Measurements from ENCODE around the gene SYNGAP1.

Gene SYNGAP1

GRCh38 chr6:33443025-33443424 is 23.2 kb downstream of the SYNGAP1 start:
- H3K9ac ChIP-seq (ENCODE audit: insufficient read length, low read depth) = no peak overlapping the region
- no peak overlapping the region for H3K4me3 ChIP-seq (ENCODE audit: insufficient read length, low read depth)
- H3K27me3 ChIP-seq (ENCODE audit: insufficient read depth, insufficient read length) = no peaks in the 10 kb centered on the region
- H3K4me1 ChIP-seq (ENCODE audit: insufficient read depth, insufficient read length) = no peaks in the 10 kb centered on the region
- H3K36me3 ChIP-seq (ENCODE audit: insufficient read depth, insufficient read length, low read length) = peaks cover 88% of the 10 kb centered on the region
- DNase-seq (ENCODE audit: low read depth, low spot score) = no peak
- TF ChIP-seq ZNF274 (IDR thresholded peaks at IDR 0.05; ENCODE audit: low read depth, low read length) = no peak
- no peak for TF ChIP-seq YY1 (IDR thresholded peaks at IDR 0.05; ENCODE audit: insufficient read depth, insufficient read length)
- no peak for TF ChIP-seq SUZ12 (IDR thresholded peaks at IDR 0.05; ENCODE audit: extremely low read depth, insufficient read depth, insufficient read length)
- no peaks in the 10 kb centered on the region for H3K9me3 ChIP-seq (ENCODE audit: insufficient read depth, low read length)

DNA sequence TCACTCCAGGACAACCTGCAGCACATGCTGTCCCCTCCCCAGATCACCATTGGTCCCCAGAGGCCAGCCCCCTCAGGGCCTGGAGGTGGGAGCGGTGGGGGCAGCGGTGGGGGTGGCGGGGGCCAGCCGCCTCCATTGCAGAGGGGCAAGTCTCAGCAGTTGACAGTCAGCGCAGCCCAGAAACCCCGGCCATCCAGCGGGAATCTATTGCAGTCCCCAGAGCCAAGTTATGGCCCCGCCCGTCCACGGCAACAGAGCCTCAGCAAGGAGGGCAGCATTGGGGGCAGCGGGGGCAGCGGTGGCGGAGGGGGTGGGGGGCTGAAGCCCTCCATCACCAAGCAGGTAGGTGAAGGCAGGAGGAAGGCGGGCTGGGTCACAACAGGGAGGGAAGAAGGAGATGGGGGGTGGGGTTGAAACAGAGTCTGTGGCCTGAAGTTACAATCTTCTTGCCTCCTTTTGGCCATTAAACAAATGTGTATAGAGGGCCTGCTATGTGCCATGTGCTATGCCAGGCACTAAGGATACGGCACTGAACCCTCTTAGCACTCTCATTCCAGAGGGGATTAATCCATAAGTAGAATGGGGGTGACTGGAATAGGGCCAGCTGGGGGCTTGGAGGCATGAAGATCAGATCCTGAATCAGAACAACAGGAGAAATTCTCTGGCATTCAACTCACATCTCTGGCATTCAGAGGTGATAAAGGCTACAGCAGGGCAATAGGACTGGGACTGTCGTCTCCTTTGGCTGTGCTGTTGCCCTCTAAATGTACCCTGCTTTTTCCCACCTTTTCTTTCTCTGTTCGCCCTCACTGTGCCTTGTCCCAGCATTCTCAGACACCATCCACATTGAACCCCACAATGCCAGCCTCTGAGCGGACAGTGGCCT is 24.0 kb downstream of the SYNGAP1 start:
- H3K9ac ChIP-seq (ENCODE audit: insufficient read length, low read depth) = no peak overlapping the region
- DNase-seq (ENCODE audit: low read depth, low spot score) = no peak

GRCh38 chr6:33445119-33445603 is 25.3 kb downstream of the SYNGAP1 start:
- peaks cover 91% of the 10 kb centered on the region for H3K36me3 ChIP-seq (ENCODE audit: insufficient read depth, insufficient read length, low read length)
- no peak for DNase-seq (ENCODE audit: low read depth, low spot score)
- TF ChIP-seq YY1 (IDR thresholded peaks at IDR 0.05; ENCODE audit: insufficient read depth, insufficient read length) (no peak), ZNF274 (IDR thresholded peaks at IDR 0.05; ENCODE audit: low read depth, low read length) (no peak), SUZ12 (IDR thresholded peaks at IDR 0.05; ENCODE audit: extremely low read depth, insufficient read depth, insufficient read length) (no peak)
- no peak overlapping the region for H3K4me3 ChIP-seq (ENCODE audit: insufficient read length, low read depth)
- H3K4me1 ChIP-seq (ENCODE audit: insufficient read depth, insufficient read length) = no peaks in the 10 kb centered on the region
- no peaks in the 10 kb centered on the region for H3K27me3 ChIP-seq (ENCODE audit: insufficient read depth, insufficient read length)
- no peak overlapping the region for H3K9ac ChIP-seq (ENCODE audit: insufficient read length, low read depth)
- H3K9me3 ChIP-seq (ENCODE audit: insufficient read depth, low read length) = no peaks in the 10 kb centered on the region

More for the DNA sequence above, 24.0 kb downstream of the SYNGAP1 start:
- H3K36me3 ChIP-seq (ENCODE audit: insufficient read depth, insufficient read length, low read length) = peaks cover 88% of the 10 kb centered on the region
- H3K27me3 ChIP-seq (ENCODE audit: insufficient read depth, insufficient read length) = no peaks in the 10 kb centered on the region
- no peaks in the 10 kb centered on the region for H3K9me3 ChIP-seq (ENCODE audit: insufficient read depth, low read length)
- no peak overlapping the region for H3K4me3 ChIP-seq (ENCODE audit: insufficient read length, low read depth)
- no peaks in the 10 kb centered on the region for H3K4me1 ChIP-seq (ENCODE audit: insufficient read depth, insufficient read length)
- TF ChIP-seq YY1 (IDR thresholded peaks at IDR 0.05; ENCODE audit: insufficient read depth, insufficient read length) (no peak), SUZ12 (IDR thresholded peaks at IDR 0.05; ENCODE audit: extremely low read depth, insufficient read depth, insufficient read length) (no peak), ZNF274 (IDR thresholded peaks at IDR 0.05; ENCODE audit: low read depth, low read length) (no peak)

DNA sequence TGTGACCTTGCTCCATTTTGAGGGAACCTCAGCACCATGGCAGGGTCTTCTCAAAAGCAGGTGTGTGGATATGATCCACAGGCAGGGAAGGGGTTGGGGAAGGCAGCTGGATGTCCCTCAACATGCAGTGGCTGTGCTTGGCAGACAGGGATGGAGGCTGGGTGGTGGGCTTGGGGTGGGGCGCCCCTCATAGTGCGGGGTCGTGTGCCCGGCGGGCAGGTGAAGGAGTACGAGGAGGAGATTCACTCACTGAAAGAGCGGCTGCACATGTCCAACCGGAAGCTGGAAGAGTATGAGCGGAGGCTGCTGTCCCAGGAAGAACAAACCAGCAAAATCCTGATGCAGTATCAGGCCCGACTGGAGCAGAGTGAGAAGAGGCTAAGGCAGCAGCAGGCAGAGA is 26.5 kb downstream of the SYNGAP1 start:
- Histone ChIP-seq H3K9ac (ENCODE audit: insufficient read length, low read depth) (no peak overlapping the region), H3K4me1 (ENCODE audit: insufficient read depth, insufficient read length) (no peaks in the 10 kb centered on the region), H3K9me3 (ENCODE audit: insufficient read depth, low read length) (no peaks in the 10 kb centered on the region), H3K27me3 (ENCODE audit: insufficient read depth, insufficient read length) (no peaks in the 10 kb centered on the region), H3K4me3 (ENCODE audit: insufficient read length, low read depth) (no peak overlapping the region), H3K36me3 (ENCODE audit: insufficient read depth, insufficient read length, low read length) (peaks cover 86% of the 10 kb centered on the region)
- TF ChIP-seq YY1 (IDR thresholded peaks at IDR 0.05; ENCODE audit: insufficient read depth, insufficient read length) (no peak), SUZ12 (IDR thresholded peaks at IDR 0.05; ENCODE audit: extremely low read depth, insufficient read depth, insufficient read length) (no peak), ZNF274 (IDR thresholded peaks at IDR 0.05; ENCODE audit: low read depth, low read length) (no peak)
- DNase-seq (ENCODE audit: low read depth, low spot score) = no peak

DNA sequence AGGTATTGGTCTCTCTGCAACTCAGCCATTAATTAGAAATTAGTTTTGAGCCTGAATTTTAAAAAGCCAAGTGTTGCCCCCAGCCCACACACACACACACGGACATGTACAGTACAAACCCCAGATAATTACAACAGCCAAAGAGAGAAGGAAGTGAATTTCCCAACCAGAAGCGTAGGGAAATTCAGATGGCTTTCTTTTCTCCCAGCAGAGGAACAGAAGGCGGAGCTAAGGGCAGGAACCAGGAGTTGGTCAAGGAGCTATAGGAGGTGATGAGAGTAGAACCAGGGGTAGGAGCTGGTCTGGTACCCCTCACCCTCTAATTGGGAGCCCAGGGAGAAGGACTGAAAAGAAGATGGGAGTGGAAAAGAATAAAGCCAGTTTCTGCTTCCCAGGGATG is 30.6 kb downstream of the SYNGAP1 start:
- H3K9me3 ChIP-seq (ENCODE audit: insufficient read depth, low read length) = no peaks in the 10 kb centered on the region
- peaks cover 61% of the 10 kb centered on the region for H3K36me3 ChIP-seq (ENCODE audit: insufficient read depth, insufficient read length, low read length)
- no peaks in the 10 kb centered on the region for H3K4me1 ChIP-seq (ENCODE audit: insufficient read depth, insufficient read length)
- DNase-seq (ENCODE audit: low read depth, low spot score) = no peak
- TF ChIP-seq YY1 (IDR thresholded peaks at IDR 0.05; ENCODE audit: insufficient read depth, insufficient read length) = no peak
- no peak for TF ChIP-seq SUZ12 (IDR thresholded peaks at IDR 0.05; ENCODE audit: extremely low read depth, insufficient read depth, insufficient read length)
- TF ChIP-seq ZNF274 (IDR thresholded peaks at IDR 0.05; ENCODE audit: low read depth, low read length) = no peak
- no peak overlapping the region for H3K9ac ChIP-seq (ENCODE audit: insufficient read length, low read depth)
- no peak overlapping the region for H3K4me3 ChIP-seq (ENCODE audit: insufficient read length, low read depth)
- H3K27me3 ChIP-seq (ENCODE audit: insufficient read depth, insufficient read length) = no peaks in the 10 kb centered on the region

GRCh38 chr6:33451606-33452005 is 31.7 kb downstream of the SYNGAP1 start:
- Histone ChIP-seq H3K9ac (ENCODE audit: insufficient read length, low read depth) (no peak overlapping the region), H3K4me1 (ENCODE audit: insufficient read depth, insufficient read length) (no peaks in the 10 kb centered on the region), H3K9me3 (ENCODE audit: insufficient read depth, low read length) (no peaks in the 10 kb centered on the region), H3K27me3 (ENCODE audit: insufficient read depth, insufficient read length) (no peaks in the 10 kb centered on the region), H3K4me3 (ENCODE audit: insufficient read length, low read depth) (no peak overlapping the region), H3K36me3 (ENCODE audit: insufficient read depth, insufficient read length, low read length) (peaks cover 64% of the 10 kb centered on the region)
- DNase-seq (ENCODE audit: low read depth, low spot score) = no peak
- no peak for TF ChIP-seq SUZ12 (IDR thresholded peaks at IDR 0.05; ENCODE audit: extremely low read depth, insufficient read depth, insufficient read length)
- no peak for TF ChIP-seq YY1 (IDR thresholded peaks at IDR 0.05; ENCODE audit: insufficient read depth, insufficient read length)
- TF ChIP-seq ZNF274 (IDR thresholded peaks at IDR 0.05; ENCODE audit: low read depth, low read length) = no peak

- Histone ChIP-seq H3K9me3 (ENCODE audit: insufficient read depth, low read length) (no peaks in the 10 kb centered on the region), H3K9ac (ENCODE audit: insufficient read length, low read depth) (no peak overlapping the region), H3K4me1 (ENCODE audit: insufficient read depth, insufficient read length) (no peaks in the 10 kb centered on the region), H3K4me3 (ENCODE audit: insufficient read length, low read depth) (no peak overlapping the region), H3K36me3 (ENCODE audit: insufficient read depth, insufficient read length, low read length) (peaks cover 64% of the 10 kb centered on the region), H3K27me3 (ENCODE audit: insufficient read depth, insufficient read length) (no peaks in the 10 kb centered on the region)
- TF ChIP-seq SUZ12 (IDR thresholded peaks at IDR 0.05; ENCODE audit: extremely low read depth, insufficient read depth, insufficient read length) (no peak), YY1 (IDR thresholded peaks at IDR 0.05; ENCODE audit: insufficient read depth, insufficient read length) (no peak), ZNF274 (IDR thresholded peaks at IDR 0.05; ENCODE audit: low read depth, low read length) (no peak)
- no peak for DNase-seq (ENCODE audit: low read depth, low spot score)
Observed at GRCh38 chr6:33452496-33452895, 32.6 kb downstream of the SYNGAP1 start.

All from NT2/D1 (cell line).